ENCODE results near the gene TNPO1.

DNA sequence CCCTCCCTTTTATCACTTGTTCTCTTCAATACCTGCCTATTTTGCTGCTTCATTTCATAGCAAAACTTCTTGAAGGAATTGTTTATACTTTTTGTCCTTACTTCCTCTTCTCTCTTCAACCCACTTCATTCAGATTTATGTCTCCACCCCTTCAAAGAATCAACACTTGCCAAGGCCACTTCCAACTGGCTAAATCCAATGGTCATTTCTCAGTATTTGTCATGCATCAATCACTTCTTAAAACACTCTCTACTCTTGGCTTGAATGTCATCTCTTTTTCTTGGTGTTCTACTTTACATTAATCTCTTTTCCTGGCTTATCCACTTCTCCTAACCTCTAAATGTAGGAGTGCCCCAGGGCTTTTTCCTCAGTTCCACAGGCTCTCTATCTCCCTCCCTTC, 131.0 kb downstream of the TNPO1 start:
- no peak for TF ChIP-seq CTCF (conservative IDR thresholded peaks at IDR 0.05 in 1 of 2, IDR thresholded peaks at IDR 0.05 in 1 of 2; ENCODE audit: extremely low read depth in 1 of 2, insufficient read depth in 1 of 2, low read depth in 1 of 2, low read length in 2 of 2)
- no peak for TF ChIP-seq EZH2 (IDR thresholded peaks at IDR 0.05; ENCODE audit: borderline replicate concordance, low read length)

Data from mammary epithelial cell (primary cell).